Loucy (cell line): Measurements from ENCODE around the gene ZSWIM4.

Experiments
- EZH2phosphoT487 ChIP-seq: fragments of 200-600 bp; IDR thresholded peaks from 2 replicates; pipeline ENCODE4 v1.6.1; 2018; ENCODE audit warnings: antibody characterized with exemption, mild to moderate bottlenecking, moderate library complexity, borderline replicate concordance
- TF ChIP-seq, protein P1 (sequence below): fragments of 200-600 bp; sonication (generic); conservative IDR thresholded peaks from 2 replicates; pipeline ENCODE4 v1.5.1; 2014; ENCODE audit warnings: mild to moderate bottlenecking, antibody characterized with exemption, low read length

- TF ChIP-seq, protein P1, sequence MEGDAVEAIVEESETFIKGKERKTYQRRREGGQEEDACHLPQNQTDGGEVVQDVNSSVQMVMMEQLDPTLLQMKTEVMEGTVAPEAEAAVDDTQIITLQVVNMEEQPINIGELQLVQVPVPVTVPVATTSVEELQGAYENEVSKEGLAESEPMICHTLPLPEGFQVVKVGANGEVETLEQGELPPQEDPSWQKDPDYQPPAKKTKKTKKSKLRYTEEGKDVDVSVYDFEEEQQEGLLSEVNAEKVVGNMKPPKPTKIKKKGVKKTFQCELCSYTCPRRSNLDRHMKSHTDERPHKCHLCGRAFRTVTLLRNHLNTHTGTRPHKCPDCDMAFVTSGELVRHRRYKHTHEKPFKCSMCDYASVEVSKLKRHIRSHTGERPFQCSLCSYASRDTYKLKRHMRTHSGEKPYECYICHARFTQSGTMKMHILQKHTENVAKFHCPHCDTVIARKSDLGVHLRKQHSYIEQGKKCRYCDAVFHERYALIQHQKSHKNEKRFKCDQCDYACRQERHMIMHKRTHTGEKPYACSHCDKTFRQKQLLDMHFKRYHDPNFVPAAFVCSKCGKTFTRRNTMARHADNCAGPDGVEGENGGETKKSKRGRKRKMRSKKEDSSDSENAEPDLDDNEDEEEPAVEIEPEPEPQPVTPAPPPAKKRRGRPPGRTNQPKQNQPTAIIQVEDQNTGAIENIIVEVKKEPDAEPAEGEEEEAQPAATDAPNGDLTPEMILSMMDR = no peak
- TF ChIP-seq EZH2phosphoT487 = no peak
These were observed 40.8 kb downstream of the ZSWIM4 start for GRCh38 chr19:13835791-13836723.
